Stimulated activated CD8-positive, alpha-beta memory T cell treated with anti-CD3 and anti-CD28 coated beads, Interleukin-15, amount 100 ng/mL, for 48 hours (primary cell): ENCODE measurements around the gene SKOR1.

ENCODE experiments used
- DNase-seq, 2 donors: peaks; one replicate each; pipeline ENCODE4 v3.0.0-alpha.2; 2020; ENCODE audit warnings: low read depth in 2 of 2

Gene SKOR1

DNA sequence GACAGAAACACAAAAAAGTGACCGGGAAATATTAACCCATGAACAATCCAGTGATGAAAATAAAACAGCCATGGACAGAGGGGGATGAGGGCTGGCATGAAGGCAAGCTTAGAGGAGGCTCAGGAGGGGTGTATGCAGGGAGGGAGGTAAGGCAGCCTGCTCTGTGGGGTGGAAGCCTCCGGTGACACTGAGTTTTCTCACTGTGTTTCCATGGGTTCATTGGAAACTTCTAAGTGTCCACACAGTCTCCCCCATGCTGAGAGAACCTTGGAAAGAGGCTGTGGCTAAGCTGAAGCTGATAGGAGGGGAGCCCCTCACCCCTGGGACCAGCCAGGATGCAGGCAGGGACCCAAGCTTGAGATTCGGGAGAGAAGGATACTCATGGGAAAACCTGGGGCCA lies 6.8 kb upstream of the SKOR1 start:
- no peak for DNase-seq

- DNase-seq: no peak
Measured at GRCh38 chr15:67819636-67820035, 5.7 kb upstream of the SKOR1 start.

- no peak for DNase-seq
Measured at GRCh38 chr15:67820122-67820991, 5.0 kb upstream of the SKOR1 start.

DNA sequence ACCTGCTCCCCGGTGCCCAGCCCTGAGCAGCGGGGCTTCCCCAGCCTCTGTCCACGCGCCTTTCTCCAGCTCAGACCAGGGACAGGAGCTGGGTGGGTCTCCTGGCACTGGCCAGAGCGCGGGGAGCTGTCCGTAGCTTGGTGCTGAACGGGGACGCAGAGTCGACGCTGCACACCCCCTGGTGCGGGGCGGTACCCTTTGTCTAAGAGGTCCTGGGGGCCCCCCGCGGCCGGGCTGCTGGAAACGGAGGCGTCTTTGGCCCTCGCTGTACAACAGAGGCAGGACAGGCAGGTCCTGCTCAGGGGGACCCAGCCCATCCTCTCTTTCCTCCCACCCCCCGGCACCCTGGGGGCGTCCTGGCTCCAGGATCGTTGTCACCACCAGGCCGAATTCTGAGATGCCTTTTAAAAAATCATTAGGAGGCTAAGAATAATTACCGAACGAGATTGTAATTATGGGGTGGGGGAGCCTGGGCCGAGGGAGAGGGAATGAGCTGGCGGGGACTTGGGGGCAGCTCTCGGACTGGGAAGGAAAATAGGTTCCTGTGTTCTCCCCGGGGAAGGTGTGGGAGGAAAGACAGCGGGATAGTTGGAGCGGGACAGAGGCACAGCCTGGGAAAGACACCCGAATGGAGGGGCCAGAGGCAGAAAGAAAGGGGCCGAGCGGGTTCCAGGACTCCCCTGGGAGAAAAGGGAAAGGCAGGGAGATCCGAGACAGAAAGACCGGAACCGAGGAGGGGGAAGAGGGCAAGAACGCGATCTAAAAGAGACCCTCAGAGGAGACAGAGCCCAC lies 4.1 kb upstream of the SKOR1 start:
- DNase-seq: no peak

DNA sequence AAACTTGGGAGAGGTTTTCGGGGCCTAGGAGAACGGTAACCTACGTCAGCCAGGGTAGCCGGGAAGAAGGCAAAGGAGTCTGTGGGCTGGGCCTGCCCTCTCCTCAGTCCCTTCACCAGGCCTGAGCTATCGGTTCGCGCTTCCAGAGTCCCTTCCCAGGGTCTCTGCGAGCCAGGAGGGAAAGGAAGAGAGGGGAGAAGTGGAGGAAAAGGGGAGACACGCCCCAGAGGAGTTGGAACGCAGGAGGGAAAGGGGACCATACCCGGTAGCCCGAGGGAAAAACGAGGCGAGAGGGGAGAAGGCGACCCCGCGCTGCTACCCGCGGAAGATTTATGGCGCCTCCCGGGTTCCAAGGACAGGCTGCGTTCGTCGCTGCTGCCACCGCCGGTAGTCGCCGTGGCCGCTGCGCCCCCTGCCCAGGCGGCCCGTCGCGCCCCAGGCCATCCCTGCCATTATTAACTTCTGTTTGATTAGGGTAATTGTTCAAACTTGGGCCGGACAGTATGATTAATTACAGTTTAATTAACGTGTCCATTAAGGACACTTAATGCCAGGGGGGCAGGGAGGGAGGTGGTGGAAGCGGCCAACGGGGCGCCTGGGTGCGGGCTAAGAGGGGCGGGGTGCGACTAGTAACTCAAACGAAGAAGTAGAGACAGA lies 3.4 kb upstream of the SKOR1 start:
- no peak for DNase-seq

DNA sequence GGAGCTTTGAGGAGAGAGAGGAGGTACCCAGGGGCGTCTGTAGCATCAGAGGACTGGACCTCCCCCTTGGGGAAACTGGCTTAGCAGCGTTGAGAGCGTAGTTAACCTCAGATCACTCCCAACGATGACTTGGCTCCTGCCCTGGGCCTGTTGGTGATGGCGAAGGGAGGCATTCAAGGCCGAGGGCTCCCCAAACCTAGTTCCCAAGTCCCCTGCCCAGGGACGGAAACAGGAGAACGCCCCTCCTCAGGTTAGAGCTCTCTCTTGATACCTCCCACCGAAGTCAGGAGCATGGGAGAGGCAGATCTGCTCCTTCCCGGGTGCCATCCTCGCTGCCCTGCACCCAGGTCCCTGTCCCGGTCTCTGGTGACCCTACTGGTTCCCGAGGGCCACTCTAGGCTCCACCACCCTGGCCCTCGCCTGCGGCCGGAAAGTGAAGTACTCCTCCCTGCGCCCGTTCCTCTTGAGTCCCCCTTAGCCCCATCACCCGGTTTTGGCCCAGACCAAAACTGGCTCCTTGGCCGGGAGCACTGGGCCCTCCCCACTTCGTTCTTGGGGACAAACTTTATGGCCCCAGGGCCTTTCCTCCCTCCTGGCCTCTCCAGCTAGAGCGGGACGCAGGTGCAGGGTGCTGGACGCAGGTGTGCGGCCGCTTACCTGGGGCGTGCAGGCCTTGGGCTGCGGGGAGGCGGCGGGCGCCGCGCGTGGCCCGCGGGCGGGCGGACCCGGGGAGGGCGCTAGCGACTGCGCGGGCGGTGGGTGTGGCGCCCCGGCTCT lies 2.6 kb upstream of the SKOR1 start:
- DNase-seq: no peak

DNA sequence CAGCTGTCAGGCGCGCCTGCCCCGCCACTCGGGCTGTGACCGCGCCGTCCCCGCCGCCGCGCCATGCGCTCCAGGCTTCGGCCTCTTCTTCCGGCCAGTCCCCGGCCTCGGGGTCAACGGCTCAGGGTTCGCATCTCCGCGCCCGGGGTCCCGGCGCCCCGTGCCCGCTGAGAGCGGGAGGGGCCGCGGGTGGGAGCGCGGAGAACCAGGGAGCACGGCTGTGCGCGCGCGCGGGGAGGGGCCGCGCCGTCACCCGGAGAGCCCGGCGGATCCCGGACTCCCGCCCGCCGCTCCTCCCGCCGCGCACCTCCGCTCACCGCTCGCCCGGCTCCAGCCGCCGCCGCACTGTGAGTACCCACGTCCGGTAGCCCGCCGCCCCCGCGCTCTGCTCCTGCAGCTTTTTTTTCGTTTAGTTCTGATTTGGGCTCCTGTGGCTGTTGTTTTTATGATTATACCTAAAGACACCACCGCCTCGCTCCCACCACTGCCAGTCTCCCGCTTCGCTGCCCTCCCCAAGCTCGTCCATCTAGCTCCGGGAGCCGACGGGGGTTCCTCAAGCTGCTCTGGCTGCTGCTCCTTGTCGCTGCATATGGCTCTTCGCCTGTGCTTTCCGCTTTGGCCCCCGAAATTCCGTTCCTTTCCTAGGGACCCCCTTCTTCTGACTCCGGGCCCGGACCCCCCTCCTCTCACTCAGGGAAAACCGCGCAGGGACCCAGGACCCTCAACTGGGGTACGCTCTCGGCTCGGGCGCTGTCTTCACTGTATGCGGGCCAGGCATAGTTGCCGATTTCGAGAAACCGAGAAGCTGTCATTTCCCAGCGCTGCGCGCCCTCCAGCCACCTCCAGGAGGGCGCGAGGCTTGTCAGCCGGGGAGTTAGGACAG lies 1.8 kb upstream of the SKOR1 start:
- DNase-seq: no peak

DNA sequence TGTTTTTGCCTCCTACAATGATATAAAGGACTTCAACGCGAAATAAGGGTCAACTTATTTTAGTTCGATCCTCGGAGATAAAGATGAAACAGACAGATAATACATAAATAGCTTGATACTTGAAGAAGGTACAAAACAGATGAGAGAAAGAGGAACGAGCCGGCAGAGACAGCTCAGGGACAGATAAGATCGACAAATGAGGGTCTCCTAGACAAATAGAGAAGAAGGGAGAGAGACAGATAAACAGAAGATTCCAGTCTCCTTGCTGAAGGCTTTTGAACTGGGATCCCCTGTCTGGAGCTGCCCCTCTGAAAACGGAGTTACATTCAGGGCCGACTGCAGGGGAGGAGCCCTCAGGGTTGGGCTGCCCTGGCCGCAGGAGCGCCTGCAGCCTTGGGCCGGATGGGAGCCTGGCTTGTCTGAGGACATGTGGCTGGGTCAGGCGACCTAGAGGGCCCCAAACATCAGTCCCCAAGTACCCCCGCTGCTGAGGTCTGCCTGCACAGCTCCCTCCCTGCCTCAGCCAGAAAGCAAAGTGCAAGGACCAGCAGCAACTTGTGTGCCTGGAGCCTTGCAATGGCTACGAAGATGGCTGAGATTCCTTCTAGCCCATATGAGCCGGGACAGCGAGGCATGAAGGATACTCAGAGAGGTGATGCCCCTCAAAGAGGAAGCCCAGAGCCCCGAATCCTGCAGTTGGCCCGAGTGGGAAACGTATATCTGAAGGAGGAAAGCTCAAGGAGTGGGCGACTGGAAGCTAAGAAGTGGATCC lies 926 bp upstream of the SKOR1 start:
- DNase-seq: no peak

GRCh38 chr15:67825881-67826716 lies 790 bp downstream of the SKOR1 start:
- no peak for DNase-seq

GRCh38 chr15:67826717-67827561 lies 1.6 kb downstream of the SKOR1 start:
- no peak for DNase-seq

DNA sequence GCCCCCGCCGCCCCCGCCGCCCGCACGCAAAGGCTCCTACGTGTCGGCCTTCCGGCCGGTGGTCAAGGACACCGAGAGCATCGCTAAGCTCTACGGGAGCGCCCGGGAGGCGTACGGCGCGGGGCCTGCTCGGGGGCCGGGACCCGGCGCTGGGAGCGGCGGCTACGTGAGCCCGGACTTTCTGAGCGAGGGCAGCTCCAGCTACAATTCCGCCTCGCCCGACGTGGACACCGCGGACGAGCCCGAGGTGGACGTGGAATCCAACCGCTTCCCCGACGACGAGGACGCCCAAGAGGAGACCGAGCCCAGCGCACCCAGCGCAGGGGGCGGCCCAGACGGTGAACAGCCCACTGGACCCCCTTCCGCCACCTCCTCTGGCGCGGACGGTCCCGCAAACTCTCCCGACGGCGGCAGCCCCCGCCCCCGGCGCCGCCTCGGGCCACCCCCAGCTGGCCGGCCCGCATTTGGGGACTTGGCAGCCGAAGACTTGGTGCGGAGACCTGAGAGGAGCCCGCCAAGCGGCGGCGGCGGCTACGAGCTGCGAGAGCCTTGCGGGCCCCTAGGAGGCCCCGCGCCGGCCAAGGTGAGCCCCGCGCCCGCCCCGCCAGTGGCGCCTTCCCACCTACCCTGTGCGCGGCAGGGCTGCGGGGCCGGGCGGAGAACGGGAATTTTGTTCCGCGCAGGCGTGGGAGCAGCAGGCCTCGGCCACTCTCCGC lies 2.4 kb downstream of the SKOR1 start:
- DNase-seq: no peak

DNA sequence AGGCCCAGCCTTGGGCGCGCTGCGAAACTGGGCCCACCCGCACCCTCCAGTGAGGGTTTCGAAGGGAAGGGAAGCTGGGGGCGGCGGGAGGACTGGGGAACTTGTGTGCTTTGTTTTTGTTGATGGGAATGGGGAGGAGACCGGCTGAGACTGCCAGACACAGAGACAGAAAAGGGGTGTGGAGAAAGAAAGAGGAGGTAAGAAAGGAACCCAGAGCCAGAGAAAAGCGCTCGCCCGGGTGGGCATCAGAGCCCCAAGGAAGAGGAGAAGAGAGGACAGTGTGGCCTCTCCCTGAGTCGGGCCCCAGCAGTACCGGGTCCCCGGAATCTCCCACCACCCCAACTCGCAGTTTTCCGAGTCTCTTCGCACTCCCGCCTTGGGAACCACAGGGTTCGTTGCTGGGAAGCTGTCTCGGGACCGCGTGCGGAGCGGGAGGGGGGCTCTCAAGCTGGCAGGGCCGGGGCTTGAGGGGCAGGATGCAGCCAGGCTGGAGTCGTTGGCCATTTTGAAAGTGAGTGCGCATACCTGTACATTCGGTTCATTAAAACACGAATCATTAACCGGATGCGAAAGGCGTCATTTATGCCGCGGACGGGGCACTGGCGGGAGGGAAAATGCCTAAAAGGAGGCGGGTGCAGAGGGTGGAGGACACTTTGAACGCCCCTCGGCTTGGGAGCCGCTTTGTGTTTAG lies 3.1 kb downstream of the SKOR1 start:
- no peak for DNase-seq

- no peak for DNase-seq
Measured at GRCh38 chr15:67828969-67829646, 3.8 kb downstream of the SKOR1 start.

DNA sequence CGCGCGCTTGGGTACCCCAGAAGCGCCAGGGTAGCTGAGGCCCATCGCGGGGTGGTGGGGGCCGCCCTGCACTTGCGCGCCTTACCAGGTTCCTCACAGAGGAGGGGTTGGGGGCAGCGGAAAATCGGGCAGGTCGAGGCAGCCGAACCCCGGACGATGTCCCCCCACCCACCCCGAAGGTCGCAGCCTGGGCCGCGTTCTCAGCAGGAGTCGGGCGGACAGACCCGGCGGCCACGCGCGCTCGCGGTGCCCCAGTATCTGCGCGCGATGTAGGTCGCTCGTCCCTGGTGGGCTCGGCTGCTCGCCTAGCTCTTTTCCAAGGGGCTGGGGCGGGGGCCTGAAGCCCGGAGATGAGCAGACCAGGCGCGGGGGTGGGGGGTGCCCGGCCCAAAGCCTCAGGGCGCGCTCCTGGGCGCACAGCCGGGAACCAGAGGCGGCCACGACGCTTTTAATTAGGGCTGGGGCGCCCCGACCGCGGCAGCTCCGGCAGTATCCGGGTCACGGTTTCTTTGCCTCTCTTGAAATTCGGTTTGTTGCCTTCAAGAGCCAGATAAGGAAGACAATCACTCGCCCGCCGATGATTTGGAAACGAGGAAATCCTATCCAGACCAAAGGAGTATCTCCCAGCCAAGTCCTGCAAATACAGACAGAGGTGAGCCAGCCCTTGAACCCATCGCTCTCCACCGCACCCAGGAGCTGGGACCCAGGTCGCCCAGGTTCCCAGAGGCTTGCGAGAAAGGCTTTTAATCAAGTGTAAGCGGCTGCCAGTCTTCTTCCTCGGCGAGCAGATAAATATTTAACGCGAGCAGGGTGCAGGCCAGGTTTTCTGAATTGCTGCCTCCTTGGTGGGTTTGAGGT lies 4.6 kb downstream of the SKOR1 start:
- DNase-seq: no peak

- DNase-seq: no peak
Measured at GRCh38 chr15:67831363-67831762, 6.1 kb downstream of the SKOR1 start.
